Activated CD4-positive, alpha-beta T cell treated with anti-CD3 and anti-CD28 coated beads for 36 hours (primary cell): ENCODE measurements around the gene SBNO1. TPM values are rescaled to one million over a fixed set of nuclear protein-coding genes. Genes with fewer than 3 reads are reported as not detected.
"Not testable (repeated sequence)": the region's sequence is repeated elsewhere in the genome, so short reads cannot be mapped to it uniquely, and the experiment has no call there.

ENCODE experiments used
- ATAC-seq: fragments of 200-7000 bp; cut with Tn5 transposase; one replicate; pipeline ENCODE4 v1.10.0; 2021; ENCODE audit warnings: mild to moderate bottlenecking, moderate library complexity
- CTCF ChIA-PET: fragments of 350-600 bp; sonication (Branson Sonifier 250); formaldehyde crosslinking; loops from one replicate; lab custom pipeline; 2021; ENCODE audit warnings: antibody characterized with exemption; lab: Charles Lee
- POLR2A ChIA-PET: fragments of 350-600 bp; sonication (Branson Sonifier 250); formaldehyde crosslinking; loops from one replicate; lab custom pipeline; 2021; ENCODE audit warnings: antibody characterized with exemption, inconsistent platforms; lab: Charles Lee
- DNase-seq: peaks from one replicate; pipeline ENCODE4 v3.0.0-alpha.2; 2020
- H3K27ac Mint-ChIP-seq: one replicate; pipeline ENCODE4 v1.8.0; 2021; ENCODE audit warnings: mixed read lengths
- H3K27me3 Mint-ChIP-seq: one replicate; pipeline ENCODE4 v1.8.0; 2021; ENCODE audit warnings: mixed read lengths
- H3K36me3 Mint-ChIP-seq: one replicate; pipeline ENCODE4 v1.8.0; 2021; ENCODE audit warnings: low read depth, mixed read lengths
- H3K4me1 Mint-ChIP-seq: one replicate; pipeline ENCODE4 v1.8.0; 2021; ENCODE audit warnings: mixed read lengths
- H3K4me3 Mint-ChIP-seq: one replicate; pipeline ENCODE4 v1.8.0; 2021; ENCODE audit warnings: mild to moderate bottlenecking, moderate library complexity, mixed read lengths
- H3K9me3 Mint-ChIP-seq: one replicate; pipeline ENCODE4 v1.8.0; 2021; ENCODE audit warnings: low read depth, mixed read lengths
- intact Hi-C, 2 experiments: fragments of 100-400 bp; cut with DNase I in 1 of 2; cut with micrococcal nuclease in 1 of 2; formaldehyde crosslinking; loops; one replicate each; pipeline versions ENCODE4 v1.14.2 to v1.15.1; 2022 to 2024; cut with DNase I, micrococcal nuclease
- total RNA-seq, 2 experiments: library from RNA; stranded (reverse); gene quantifications; one replicate each; pipeline ENCODE4 v1.2.3, GENCODE V29; 2021

The SBNO1 gene
- total RNA-seq, 2 experiments from 2014 or later, result 49.6 to 51.1 TPM

GRCh38 chr12:123388177-123388950 lies 23.7 kb upstream of the SBNO1 start:
- POLR2A ChIA-PET, result interaction anchor here (0.5 to 1.3 kb wide), 3 partner anchors 23 to 364 kb away, joined by 3 to 5 read pairs (median 3); no protein-coding TSS in a partner anchor
- Mint-ChIP-seq H3K4me3 (peak overlapping the region; percentile 76), H3K9me3 (no peaks in the 10 kb centered on the region)

GRCh38 chr12:123387508-123388176 lies 23.0 kb upstream of the SBNO1 start:
- ChIA-PET POLR2A (interaction anchor here (0.5 to 1.3 kb wide), 4 partner anchors 22 to 363 kb away, joined by 3 to 11 read pairs (median 4); no protein-coding TSS in a partner anchor), CTCF (interaction anchor here (1.2 kb wide), 1 partner anchor 22 kb away, joined by 4 read pairs; no protein-coding TSS in a partner anchor)
- Mint-ChIP-seq H3K9me3 (no peaks in the 10 kb centered on the region), H3K36me3 (peaks cover 25% of the 10 kb centered on the region), H3K27me3 (no peaks in the 10 kb centered on the region), H3K4me1 (peaks cover 34% of the 10 kb centered on the region), H3K4me3 (peak overlapping the region; percentile 76), H3K27ac (peak overlapping the region; percentile 81)
- DNase-seq (no peak), ATAC-seq (no peak)
- intact Hi-C loops, result loop anchor here (1.0 to 10.0 kb wide), 7 partner anchors 22 to 413 kb away; partner anchors contain the start of genes OGFOD2 (in 2 of the 2), CDK2AP1 (in 1 of the 2), DDX55 (in 1 of the 2) and RILPL2 (in 1 of the 2)

More at GRCh38 chr12:123388177-123388950, 23.7 kb upstream of the SBNO1 start:
- CTCF ChIA-PET, result interaction anchor here (0.6 kb wide), 1 partner anchor 119 kb away, joined by 3 read pairs; no protein-coding TSS in a partner anchor
- H3K4me1 Mint-ChIP-seq, result peaks cover 35% of the 10 kb centered on the region
- DNase-seq (peak; percentile 86), ATAC-seq (peak; percentile 43)
- H3K27ac Mint-ChIP-seq, result peak overlapping the region; percentile 81
- H3K36me3 Mint-ChIP-seq, result peaks cover 29% of the 10 kb centered on the region
- H3K27me3 Mint-ChIP-seq, result no peaks in the 10 kb centered on the region
- intact Hi-C loops, result loop anchor here (1.0 to 10.0 kb wide), 7 partner anchors 23 to 414 kb away; partner anchors contain the start of genes OGFOD2 (in 2 of the 2), CDK2AP1 (in 1 of the 2), DDX55 (in 1 of the 2) and RILPL2 (in 1 of the 2)

DNA sequence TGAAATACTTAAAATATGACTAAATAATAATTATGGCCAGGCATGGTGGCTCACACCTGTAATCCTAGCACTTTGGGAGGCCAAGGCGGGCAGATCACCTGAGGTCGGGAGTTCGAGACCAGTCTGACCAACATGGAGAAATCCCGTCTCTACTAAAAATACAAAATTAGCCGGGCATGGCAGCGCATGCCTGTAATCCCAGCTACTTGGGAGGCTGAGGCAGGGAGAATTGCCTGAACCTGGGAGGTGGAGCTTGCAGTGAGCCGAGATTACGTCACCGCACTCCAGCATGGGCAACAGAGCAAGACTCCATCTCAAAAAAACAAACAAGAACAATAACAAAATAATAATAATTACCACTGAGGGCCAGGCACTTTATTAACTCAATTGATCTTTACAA lies 20.9 kb upstream of the SBNO1 start:
- POLR2A ChIA-PET, H3K4me3 Mint-ChIP-seq, DNase-seq, ATAC-seq, H3K9me3 Mint-ChIP-seq, H3K27ac Mint-ChIP-seq, H3K36me3 Mint-ChIP-seq, H3K27me3 Mint-ChIP-seq: not testable (repeated sequence)
- intact Hi-C loops, result loop anchor here in 1 of 2 experiments (10.0 kb wide), 1 partner anchor 411 kb away; the partner anchor contains the start of gene OGFOD2
- peaks cover 19% of the 10 kb centered on the region for H3K4me1 Mint-ChIP-seq
- CTCF ChIA-PET, result interaction anchor here (1.2 kb wide), 1 partner anchor 20 kb away, joined by 12 read pairs; the partner anchor contains the start of gene SBNO1

- no peak for DNase-seq
- POLR2A ChIA-PET, result interaction anchor here (1.0 to 2.3 kb wide), 4 partner anchors 12 to 197 kb away, joined by 3 to 35 read pairs (median 6); partner anchors contain the start of gene SBNO1
- H3K9me3 Mint-ChIP-seq, result no peaks in the 10 kb centered on the region
- peaks cover 2% of the 10 kb centered on the region for H3K36me3 Mint-ChIP-seq
- CTCF ChIA-PET, result interaction anchor here (1.0 to 2.1 kb wide), 5 partner anchors 20 to 198 kb away, joined by 3 to 12 read pairs (median 3); partner anchors contain the start of gene SBNO1
- H3K27me3 Mint-ChIP-seq, result no peaks in the 10 kb centered on the region
- ATAC-seq, result no peak
- H3K4me1 Mint-ChIP-seq, result peaks cover 14% of the 10 kb centered on the region
- peak overlapping the region; percentile 83 for H3K4me3 Mint-ChIP-seq
- H3K27ac Mint-ChIP-seq, result no peak overlapping the region
- intact Hi-C loops, result loop anchor here (1.0 to 10.0 kb wide), 5 partner anchors 73 to 410 kb away; partner anchors contain the start of genes ATP6V0A2 (in 1 of the 2), DDX55 (in 1 of the 2), OGFOD2 (in 1 of the 2) and SNRNP35 (in 1 of the 2)
Observed at GRCh38 chr12:123384994-123385376, 20.3 kb upstream of the SBNO1 start.

GRCh38 chr12:123384318-123384993 lies 19.8 kb upstream of the SBNO1 start:
- no peaks in the 10 kb centered on the region for H3K36me3 Mint-ChIP-seq
- intact Hi-C loops, result loop anchor here (1.0 to 10.0 kb wide), 5 partner anchors 74 to 410 kb away; partner anchors contain the start of genes ATP6V0A2 (in 1 of the 2), DDX55 (in 1 of the 2), OGFOD2 (in 1 of the 2) and SNRNP35 (in 1 of the 2)
- CTCF ChIA-PET, result interaction anchor here (1.0 to 2.1 kb wide), 5 partner anchors 19 to 198 kb away, joined by 3 to 20 read pairs (median 3); partner anchors contain the start of gene SBNO1
- H3K27ac Mint-ChIP-seq, result no peak overlapping the region
- peaks cover 14% of the 10 kb centered on the region for H3K4me1 Mint-ChIP-seq
- POLR2A ChIA-PET, result interaction anchor here (0.6 to 2.3 kb wide), 10 partner anchors 13 to 1071 kb away, joined by 3 to 35 read pairs (median 4); partner anchors contain the start of genes MPHOSPH9, MTRFR and SBNO1
- DNase-seq, result peak; percentile 53
- H3K27me3 Mint-ChIP-seq, result no peaks in the 10 kb centered on the region
- no peak for ATAC-seq
- peak overlapping the region; percentile 83 for H3K4me3 Mint-ChIP-seq
- no peaks in the 10 kb centered on the region for H3K9me3 Mint-ChIP-seq

- Mint-ChIP-seq H3K27ac (no peak overlapping the region), H3K9me3 (no peaks in the 10 kb centered on the region), H3K4me1 (peaks cover 8% of the 10 kb centered on the region), H3K36me3 (no peaks in the 10 kb centered on the region), H3K4me3 (peak overlapping the region; percentile 50), H3K27me3 (no peaks in the 10 kb centered on the region)
- DNase-seq (no peak), ATAC-seq (no peak)
- intact Hi-C loops, result loop anchor here (1.0 to 10.0 kb wide), 6 partner anchors 17 to 408 kb away; partner anchors contain the start of genes RILPL2 (in 2 of the 2), ATP6V0A2 (in 1 of the 2), EIF2B1 (in 1 of the 2) and GTF2H3 (in 1 of the 2)
- CTCF ChIA-PET, result interaction anchor here (0.9 to 1.9 kb wide), 2 partner anchors 17 to 20 kb away, joined by 3 to 20 read pairs; partner anchors contain the start of gene SBNO1
- POLR2A ChIA-PET, result interaction anchor here (2.3 kb wide), 1 partner anchor 18 kb away, joined by 35 read pairs; the partner anchor contains the start of gene SBNO1
Observed at GRCh38 chr12:123382684-123383083, 18.0 kb upstream of the SBNO1 start.

GRCh38 chr12:123379391-123379790 lies 14.7 kb upstream of the SBNO1 start:
- no peaks in the 10 kb centered on the region for H3K27me3 Mint-ChIP-seq
- H3K9me3 Mint-ChIP-seq, result no peaks in the 10 kb centered on the region
- CTCF ChIA-PET, result interaction anchor here (0.8 kb wide), 1 partner anchor 14 kb away, joined by 3 read pairs; no protein-coding TSS in a partner anchor
- intact Hi-C loops, result no loop called here
- POLR2A ChIA-PET, result interaction anchor here (0.7 kb wide), 1 partner anchor 180 kb away, joined by 3 read pairs; no protein-coding TSS in a partner anchor
- DNase-seq (no peak), ATAC-seq (no peak)
- H3K36me3 Mint-ChIP-seq, result no peaks in the 10 kb centered on the region
- no peak overlapping the region for H3K27ac Mint-ChIP-seq
- H3K4me3 Mint-ChIP-seq, result no peak overlapping the region
- H3K4me1 Mint-ChIP-seq, result no peaks in the 10 kb centered on the region

DNA sequence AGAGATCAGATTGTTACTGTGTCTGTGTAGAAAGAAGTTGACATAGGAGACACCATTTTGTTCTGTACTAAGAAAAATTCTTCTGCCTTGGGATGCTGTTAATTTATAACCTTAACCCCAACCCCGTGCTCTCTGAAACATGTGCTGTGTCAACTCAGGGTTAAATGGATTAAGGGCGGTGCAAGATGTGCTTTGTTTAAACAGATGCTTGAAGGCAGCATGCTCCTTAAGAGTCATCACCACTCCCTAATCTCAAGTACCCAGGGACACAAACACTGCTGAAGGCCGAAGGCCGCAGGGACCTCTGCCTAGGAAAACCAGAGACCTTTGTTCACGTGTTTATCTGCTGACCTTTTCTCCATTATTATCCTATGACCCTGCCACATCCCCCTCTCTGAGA lies 7.8 kb upstream of the SBNO1 start:
- H3K4me3 Mint-ChIP-seq, H3K36me3 Mint-ChIP-seq, H3K27me3 Mint-ChIP-seq, ATAC-seq, intact Hi-C loops, DNase-seq, H3K9me3 Mint-ChIP-seq, POLR2A ChIA-PET, CTCF ChIA-PET, H3K4me1 Mint-ChIP-seq, H3K27ac Mint-ChIP-seq: not testable (repeated sequence)

- H3K4me3 Mint-ChIP-seq, H3K27ac Mint-ChIP-seq, POLR2A ChIA-PET, H3K36me3 Mint-ChIP-seq, H3K4me1 Mint-ChIP-seq, H3K27me3 Mint-ChIP-seq, ATAC-seq, H3K9me3 Mint-ChIP-seq, intact Hi-C loops, DNase-seq: not testable (repeated sequence)
- CTCF ChIA-PET, result interaction anchor here (0.8 kb wide), 1 partner anchor 176 kb away, joined by 3 read pairs; no protein-coding TSS in a partner anchor
Observed at GRCh38 chr12:123371667-123372368, 7.2 kb upstream of the SBNO1 start.
